ENCODE results near the gene ZFYVE28.
"Not testable (repeated sequence)": the region's sequence is repeated elsewhere in the genome, so short reads cannot be mapped to it uniquely, and the experiment has no call there.

Gene ZFYVE28

GRCh38 chr4:2285613-2286381 is 132.6 kb downstream of the ZFYVE28 start:
- Histone ChIP-seq H3K4me3 (no peak overlapping the region), H3K27ac (peak overlapping the region in 1 of 21 experiments; percentile 6)

- peak overlapping the region in 1 of 21 experiments; percentile 6 for H3K27ac ChIP-seq
- no peak overlapping the region for H3K4me3 ChIP-seq
Measured at GRCh38 chr4:2284934-2285612, 133.4 kb downstream of the ZFYVE28 start.

DNA sequence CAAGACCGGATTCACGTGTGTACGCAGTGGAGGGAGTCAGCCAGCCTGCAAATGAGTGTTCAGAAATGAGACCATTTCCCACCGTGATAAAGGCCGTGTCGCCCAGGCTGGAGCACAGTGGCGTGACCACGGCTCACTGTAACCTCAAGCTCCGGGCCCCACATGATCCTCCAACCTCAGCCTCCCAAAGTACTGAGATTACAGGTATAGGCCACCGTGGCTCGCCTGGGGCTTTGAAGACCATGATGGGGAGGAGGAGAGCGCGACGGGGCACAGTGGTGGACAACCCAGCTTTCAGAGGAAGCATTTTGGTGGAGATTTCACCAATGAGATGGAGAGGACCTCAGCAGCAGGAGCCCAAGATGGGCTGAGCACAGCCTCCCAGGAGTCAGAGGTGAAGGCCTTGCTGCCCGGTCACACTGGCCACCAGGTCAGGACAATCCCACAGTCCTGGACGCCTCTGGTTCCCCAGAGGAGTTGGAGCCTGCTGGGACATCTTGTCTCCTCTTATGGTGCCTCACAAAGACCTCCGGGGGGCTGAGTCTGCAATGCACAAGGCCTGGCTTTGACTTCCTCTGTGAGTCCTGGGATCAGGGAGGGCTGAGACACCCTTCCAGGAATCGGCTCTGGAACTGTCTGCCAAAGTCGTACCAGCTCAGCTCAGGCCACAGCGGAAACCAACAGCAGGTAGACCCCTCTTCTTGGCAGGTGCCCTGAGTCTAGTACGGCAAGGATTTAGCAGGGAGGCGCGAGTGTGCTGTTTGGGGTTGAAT is 134.1 kb downstream of the ZFYVE28 start:
- Histone ChIP-seq H3K27ac (no peak overlapping the region), H3K4me3 (no peak overlapping the region)

DNA sequence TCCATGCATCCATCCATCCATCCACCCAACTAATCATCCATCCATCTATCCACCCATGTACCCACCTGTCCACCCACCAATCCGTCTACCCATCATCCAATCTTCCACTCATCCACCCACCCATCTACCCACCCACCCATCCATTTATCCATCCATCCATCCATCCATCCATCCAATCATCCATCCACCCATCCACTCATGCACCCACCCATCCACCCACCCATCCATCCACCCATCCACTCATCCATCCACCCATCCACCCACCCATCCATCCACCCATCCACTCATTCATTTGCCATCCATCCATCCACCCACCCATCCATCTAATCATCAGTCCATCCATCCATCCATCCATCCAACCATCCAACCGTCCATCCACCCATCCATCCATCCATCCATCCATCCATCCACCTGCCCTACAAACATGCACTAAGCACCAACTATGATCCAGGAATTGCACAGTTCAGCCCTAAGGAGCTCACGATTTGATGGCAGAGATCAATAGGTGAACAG is 135.2 kb downstream of the ZFYVE28 start:
- no peak overlapping the region for H3K4me3 ChIP-seq
- peak overlapping the region in 1 of 21 experiments; percentile 90 for H3K27ac ChIP-seq

DNA sequence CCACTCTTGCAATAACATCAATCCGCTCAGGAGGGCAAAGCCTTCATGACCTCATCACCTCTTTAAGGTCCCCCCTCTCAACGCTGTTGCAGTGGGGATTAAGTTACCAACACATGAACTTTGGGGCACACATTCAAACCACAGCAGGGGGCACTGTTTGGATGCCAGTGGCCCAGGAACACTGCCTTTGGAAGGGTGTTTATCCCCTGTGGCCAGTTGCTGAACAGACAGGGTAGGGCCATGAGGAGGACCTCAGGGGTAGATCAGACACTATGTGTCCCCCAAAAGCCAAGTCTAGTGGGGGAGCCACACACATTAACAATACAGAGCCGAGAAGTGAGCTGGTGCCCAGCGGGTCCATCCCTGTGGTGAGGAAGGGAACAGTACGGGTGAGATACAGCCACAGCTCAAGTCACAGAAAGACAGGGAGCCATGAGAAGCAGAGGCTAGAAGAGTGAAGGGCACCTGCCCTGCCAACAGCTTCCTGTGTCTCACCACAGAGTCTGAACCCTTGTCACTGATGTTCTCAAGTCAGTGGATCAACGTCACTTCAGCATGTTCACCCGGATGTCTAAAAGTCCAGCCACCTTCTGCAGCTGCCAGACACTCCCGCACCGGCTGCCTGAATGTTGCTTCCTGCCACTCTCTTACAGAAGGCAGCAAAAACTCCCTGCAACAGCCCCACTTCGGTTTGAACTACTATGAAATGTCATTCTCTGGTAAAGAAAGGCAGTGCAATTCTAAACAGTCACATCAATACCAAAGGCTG is 136.7 kb downstream of the ZFYVE28 start:
- Histone ChIP-seq H3K4me3 (no peak overlapping the region), H3K27ac (peak overlapping the region in 11 of 21 experiments; percentile 34 to 91 (median 66))

- Histone ChIP-seq H3K27ac (peak overlapping the region in 12 of 21 experiments; percentile 25 to 91 (median 61)), H3K4me3 (no peak overlapping the region)
Measured at GRCh38 chr4:2280531-2281300, 137.7 kb downstream of the ZFYVE28 start.

GRCh38 chr4:2277956-2278355 is 140.5 kb downstream of the ZFYVE28 start:
- Histone ChIP-seq H3K27ac (no peak overlapping the region), H3K4me3 (no peak overlapping the region)

- H3K4me3 ChIP-seq, result no peak overlapping the region
- no peak overlapping the region for H3K27ac ChIP-seq
Measured at GRCh38 chr4:2276581-2277325, 141.7 kb downstream of the ZFYVE28 start.

DNA sequence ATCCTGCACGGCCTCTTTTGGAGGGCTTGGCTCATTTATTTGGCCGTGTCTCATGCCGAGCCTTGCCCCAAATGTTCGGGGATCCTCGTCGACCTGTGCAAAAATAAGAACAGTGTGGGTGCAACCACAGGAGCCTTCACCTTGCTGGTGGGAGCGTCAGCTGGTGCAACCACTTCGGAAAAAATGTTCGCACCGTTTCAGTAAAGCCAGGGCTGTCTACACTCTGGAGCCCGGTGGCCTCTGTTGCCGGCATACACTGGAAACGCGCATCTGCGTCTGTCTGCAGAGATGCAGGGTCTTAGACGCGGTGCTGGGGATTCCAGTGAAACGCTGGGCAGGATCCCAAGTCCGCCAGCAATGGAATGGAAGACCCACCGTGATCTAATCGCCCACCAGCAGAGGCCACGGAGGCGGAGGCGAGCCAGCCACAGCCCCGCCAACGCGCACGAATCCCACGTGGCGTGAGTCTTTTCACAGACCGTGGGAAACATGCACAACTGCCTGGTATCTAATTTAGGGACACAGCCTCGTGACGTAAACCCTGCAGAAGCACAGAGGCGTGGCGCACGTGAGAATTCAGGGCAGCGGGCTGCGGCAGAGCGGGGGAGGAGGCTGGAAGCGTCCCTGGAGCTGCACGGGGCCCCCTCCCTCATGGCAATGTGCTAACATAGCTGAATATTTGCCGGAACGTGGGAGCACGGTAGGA is 142.7 kb downstream of the ZFYVE28 start:
- no peak overlapping the region for H3K27ac ChIP-seq
- no peak overlapping the region for H3K4me3 ChIP-seq

- H3K27ac ChIP-seq, H3K4me3 ChIP-seq: not testable (repeated sequence)
Measured at GRCh38 chr4:2275044-2275397, 143.4 kb downstream of the ZFYVE28 start.

GRCh38 chr4:2274320-2275043 is 144.0 kb downstream of the ZFYVE28 start:
- no peak overlapping the region for H3K4me3 ChIP-seq
- H3K27ac ChIP-seq, result no peak overlapping the region

DNA sequence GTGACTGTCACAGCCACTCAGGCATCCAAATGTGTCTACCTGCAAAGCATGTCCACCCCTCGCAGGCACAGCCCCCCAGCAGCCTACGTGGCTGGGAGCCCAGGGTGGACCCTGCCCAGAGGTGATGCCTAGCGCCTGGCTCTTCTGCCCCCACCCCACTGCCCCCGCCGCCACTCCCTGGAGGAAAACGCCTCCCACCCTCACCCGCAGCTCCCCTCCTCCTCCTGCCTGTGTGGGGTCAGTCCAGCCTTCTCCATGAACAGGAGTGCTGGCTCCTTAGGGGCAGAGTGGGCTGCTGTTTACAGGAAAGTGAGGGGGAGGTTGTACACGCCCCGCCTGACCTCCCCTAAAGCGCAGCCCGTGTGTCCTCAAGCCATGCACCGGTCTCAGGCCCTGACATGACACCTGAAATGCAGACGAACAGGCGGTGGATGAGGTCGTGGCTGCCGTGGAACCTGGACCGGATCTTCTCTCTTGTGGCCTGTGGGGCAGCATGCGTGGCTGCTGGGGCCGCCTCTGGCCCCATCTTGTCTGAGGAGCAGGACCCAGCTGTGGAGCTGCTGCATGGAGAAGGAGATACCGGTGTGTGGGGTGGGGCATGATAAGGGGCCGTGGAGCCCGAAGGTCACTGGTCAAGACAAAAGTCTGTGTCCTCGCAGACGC is 144.7 kb downstream of the ZFYVE28 start:
- H3K4me3 ChIP-seq, result no peak overlapping the region
- H3K27ac ChIP-seq, result no peak overlapping the region

DNA sequence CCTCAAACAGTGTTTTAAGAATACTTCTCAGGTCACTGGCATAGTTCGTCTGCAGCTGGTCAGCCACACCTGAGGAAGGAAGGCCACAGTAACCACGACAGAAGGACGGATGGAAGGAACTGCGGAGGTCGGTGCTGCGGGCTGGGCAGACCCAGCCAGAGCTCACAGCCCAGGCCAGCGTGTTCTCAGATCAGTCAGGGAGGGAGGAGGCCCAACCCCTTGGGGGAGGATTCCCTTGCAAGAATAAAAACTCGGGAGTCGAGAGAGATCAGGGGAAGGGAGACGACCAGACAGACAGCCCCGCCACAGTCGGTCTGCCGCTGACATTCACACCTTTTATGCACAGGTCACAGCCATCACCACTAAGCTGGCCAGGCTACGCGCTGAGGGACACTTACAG is 145.2 kb downstream of the ZFYVE28 start:
- Histone ChIP-seq H3K4me3 (no peak overlapping the region), H3K27ac (no peak overlapping the region)

GRCh38 chr4:2272828-2273120 is 145.7 kb downstream of the ZFYVE28 start:
- H3K27ac ChIP-seq, result no peak overlapping the region

GRCh38 chr4:2272026-2272827 is 146.2 kb downstream of the ZFYVE28 start:
- no peak overlapping the region for H3K4me3 ChIP-seq
- no peak overlapping the region for H3K27ac ChIP-seq

More at GRCh38 chr4:2272828-2273120, 145.7 kb downstream of the ZFYVE28 start:
- H3K4me3 ChIP-seq, result no peak overlapping the region

All from skin epidermis (tissue), 12 donors.